BJ (cell line): ENCODE data around the gene EPHA6. TPM values are rescaled to one million over a fixed set of nuclear protein-coding genes. Genes with fewer than 3 reads are reported as not detected.

Experiments
- CTCF ChIA-PET: fragments of 350-600 bp; formaldehyde crosslinking; extraction: SDS; loops from one replicate; lab custom pipeline; 2021; ENCODE audit warnings: antibody characterized with exemption, inconsistent platforms; lab: Yijun Ruan, JAX
- POLR2A ChIA-PET: fragments of 300-600 bp; sonication (Branson Sonifier 250); formaldehyde crosslinking; extraction: SDS; loops from one replicate; lab custom pipeline; 2021; ENCODE audit warnings: antibody characterized with exemption; lab: Charles Lee
- DNase-seq: peaks from one replicate; pipeline ENCODE4 v3.0.0-alpha.2; 2011; ENCODE audit warnings: low read depth
- H3K27me3 ChIP-seq: 2 replicates; pipeline ENCODE4 v1.6.0; 2011; ENCODE audit warnings: low read length; ENCODE audit not compliant: control insufficient read depth, insufficient read depth
- H3K36me3 ChIP-seq: 2 replicates; pipeline ENCODE4 v1.5.1; 2011; ENCODE audit warnings: low read length; ENCODE audit not compliant: control insufficient read depth, insufficient read depth
- H3K4me3 ChIP-seq: 2 replicates; pipeline ENCODE4 v1.5.1; 2011; ENCODE audit warnings: low read depth, mild to moderate bottlenecking, control low read depth, low read length
- CTCF ChIP-seq: IDR thresholded peaks from 2 replicates; pipeline ENCODE4 v1.5.1; 2011; ENCODE audit warnings: low read depth, mild to moderate bottlenecking, control low read depth, inconsistent platforms, low read length, moderate library complexity; ENCODE audit not compliant: insufficient read depth
- polyA plus RNA-seq: library from polyadenylated mRNA; depleted of rRNA; stranded (reverse); fragments of >200 nt; gene quantifications from 2 replicates; pipeline ENCODE4 v1.2.3, GENCODE V29; 2011

EPHA6 gene
- polyA plus RNA-seq, 1 experiment, result not detected

DNA sequence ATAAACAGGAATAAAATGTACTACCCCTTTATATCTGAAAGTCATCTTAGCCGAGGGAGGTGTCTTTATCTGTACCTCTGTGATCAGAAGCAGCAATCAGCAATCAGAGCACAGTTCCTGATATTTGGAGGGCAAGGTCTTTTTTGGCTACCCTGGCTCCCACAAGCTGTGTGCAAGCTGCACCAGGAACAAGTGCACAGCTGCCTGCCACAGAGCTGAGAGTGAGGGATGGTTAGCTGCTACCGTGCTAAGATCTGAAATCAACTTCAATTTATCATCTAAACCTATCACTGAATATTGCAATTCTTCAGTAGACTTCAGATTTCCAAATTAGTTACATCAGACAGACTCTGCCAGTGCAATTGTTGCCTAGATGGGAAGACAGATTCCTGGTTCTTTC lies 545.6 kb downstream of the EPHA6 start:
- DNase-seq, result no peak
- TF ChIP-seq CTCF, result no peak
- POLR2A ChIA-PET, result no interaction called here
- Histone ChIP-seq H3K4me3 (no peak overlapping the region), H3K27me3 (no peaks in the 10 kb centered on the region), H3K36me3 (no peaks in the 10 kb centered on the region)
- CTCF ChIA-PET, result no interaction called here

- H3K27me3 ChIP-seq, result no peaks in the 10 kb centered on the region
- H3K4me3 ChIP-seq, result no peak overlapping the region
- H3K36me3 ChIP-seq, result no peaks in the 10 kb centered on the region
- POLR2A ChIA-PET, result no interaction called here
- CTCF ChIA-PET, result no interaction called here
- DNase-seq, result no peak
- TF ChIP-seq CTCF, result no peak
Measured at GRCh38 chr3:97360804-97361203, 546.4 kb downstream of the EPHA6 start.

GRCh38 chr3:97384583-97384982 lies 570.2 kb downstream of the EPHA6 start:
- ChIA-PET POLR2A (no interaction called here), CTCF (no interaction called here)
- DNase-seq, result no peak
- no peak for TF ChIP-seq CTCF
- Histone ChIP-seq H3K27me3 (no peaks in the 10 kb centered on the region), H3K4me3 (no peak overlapping the region), H3K36me3 (no peaks in the 10 kb centered on the region)

GRCh38 chr3:97388774-97389173 lies 574.4 kb downstream of the EPHA6 start:
- no peak overlapping the region for H3K4me3 ChIP-seq
- no peak for TF ChIP-seq CTCF
- CTCF ChIA-PET, result no interaction called here
- POLR2A ChIA-PET, result interaction anchor here (0.7 kb wide), 1 partner anchor 27 kb away, joined by 3 read pairs; no protein-coding TSS in a partner anchor
- no peaks in the 10 kb centered on the region for H3K36me3 ChIP-seq
- no peak for DNase-seq
- no peaks in the 10 kb centered on the region for H3K27me3 ChIP-seq

GRCh38 chr3:97389936-97390335 lies 575.5 kb downstream of the EPHA6 start:
- Histone ChIP-seq H3K27me3 (no peaks in the 10 kb centered on the region), H3K4me3 (no peak overlapping the region), H3K36me3 (no peaks in the 10 kb centered on the region)
- no peak for DNase-seq
- POLR2A ChIA-PET, result no interaction called here
- TF ChIP-seq CTCF, result no peak
- CTCF ChIA-PET, result no interaction called here
